ENCODE data around the gene BPIFB1.

BPIFB1 gene, protein sequence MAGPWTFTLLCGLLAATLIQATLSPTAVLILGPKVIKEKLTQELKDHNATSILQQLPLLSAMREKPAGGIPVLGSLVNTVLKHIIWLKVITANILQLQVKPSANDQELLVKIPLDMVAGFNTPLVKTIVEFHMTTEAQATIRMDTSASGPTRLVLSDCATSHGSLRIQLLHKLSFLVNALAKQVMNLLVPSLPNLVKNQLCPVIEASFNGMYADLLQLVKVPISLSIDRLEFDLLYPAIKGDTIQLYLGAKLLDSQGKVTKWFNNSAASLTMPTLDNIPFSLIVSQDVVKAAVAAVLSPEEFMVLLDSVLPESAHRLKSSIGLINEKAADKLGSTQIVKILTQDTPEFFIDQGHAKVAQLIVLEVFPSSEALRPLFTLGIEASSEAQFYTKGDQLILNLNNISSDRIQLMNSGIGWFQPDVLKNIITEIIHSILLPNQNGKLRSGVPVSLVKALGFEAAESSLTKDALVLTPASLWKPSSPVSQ

DNA sequence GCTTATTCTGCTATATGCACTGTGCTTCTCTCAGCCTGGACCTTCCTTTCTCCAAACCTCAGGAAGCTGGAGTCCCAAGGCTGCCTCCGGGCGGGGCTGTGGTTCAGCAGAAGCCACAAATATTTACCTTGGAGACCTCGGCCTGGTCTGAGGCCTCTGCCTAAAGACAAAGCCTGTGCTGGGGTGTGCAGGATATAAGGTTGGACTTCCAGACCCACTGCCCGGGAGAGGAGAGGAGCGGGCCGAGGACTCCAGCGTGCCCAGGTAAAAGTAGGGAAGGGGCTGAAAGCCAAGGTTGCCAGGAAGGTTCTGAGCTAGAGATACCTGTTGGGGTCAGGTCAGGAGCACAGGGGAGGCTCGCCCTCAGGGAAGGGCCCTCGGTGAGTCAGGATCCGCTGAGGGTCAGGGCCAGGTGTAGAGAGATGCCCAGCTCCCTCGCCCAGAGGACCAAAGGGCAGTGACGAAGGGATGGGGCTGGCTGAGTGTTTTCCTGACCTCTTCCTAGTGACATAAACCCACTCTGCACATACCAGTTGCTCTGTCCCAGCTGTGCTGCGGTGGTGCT lies at the start of gene BPIFB1:
TSS of gene BPIFB1 (plus strand) at position 224 of the 565 bp plus-strand sequence. CDS start 2,860 bp downstream, outside the sequence.
- DNase-seq (ENCODE audit: low spot score): no peak

DNA sequence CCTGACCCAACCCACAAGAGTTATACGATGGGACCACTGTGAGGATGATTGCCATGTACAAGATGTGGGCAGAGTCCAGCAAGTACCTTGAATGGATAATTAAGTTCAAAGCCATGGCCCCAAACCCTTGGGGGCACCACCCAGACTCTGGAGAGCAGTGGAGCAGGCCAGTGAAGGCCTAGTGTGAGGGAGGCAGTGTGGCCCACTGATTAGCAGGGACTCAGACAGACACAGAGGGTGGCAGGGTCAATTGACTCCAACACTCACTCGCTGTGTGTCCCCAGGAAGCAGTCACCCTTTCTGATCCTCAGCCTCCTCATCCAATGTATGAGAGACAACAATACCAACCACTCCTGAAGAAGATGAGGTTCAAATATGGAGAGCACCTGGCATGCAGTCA lies 49.0 kb upstream of the BPIFB1 start:
- no peak for DNase-seq (ENCODE audit: low spot score)

DNA sequence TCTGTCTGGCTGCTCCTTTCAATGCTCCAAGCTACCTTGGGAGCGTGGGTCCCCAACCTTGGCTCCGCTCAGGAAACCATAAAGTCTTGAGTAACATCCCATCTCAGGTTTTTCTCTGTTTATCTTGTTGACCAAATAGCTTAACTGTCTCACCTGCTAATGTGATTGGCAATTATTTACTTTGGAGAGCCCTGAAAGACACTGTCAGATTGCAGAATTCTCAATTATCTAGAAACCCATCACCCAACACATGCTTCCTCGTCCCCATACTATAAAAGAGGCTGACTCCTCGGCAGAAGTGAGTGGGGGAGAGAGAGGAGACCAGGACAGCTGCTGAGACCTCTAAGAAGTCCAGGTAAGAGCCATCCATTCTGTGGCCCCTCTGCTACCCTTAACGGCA lies 47.3 kb upstream of the BPIFB1 start, which contains the start of gene BPIFA1:
TSS of gene BPIFA1 (plus strand) at position 301 of the 400 bp plus-strand sequence. CDS start 1,716 bp downstream, outside the sequence.
- no peak for DNase-seq (ENCODE audit: low spot score)

DNA sequence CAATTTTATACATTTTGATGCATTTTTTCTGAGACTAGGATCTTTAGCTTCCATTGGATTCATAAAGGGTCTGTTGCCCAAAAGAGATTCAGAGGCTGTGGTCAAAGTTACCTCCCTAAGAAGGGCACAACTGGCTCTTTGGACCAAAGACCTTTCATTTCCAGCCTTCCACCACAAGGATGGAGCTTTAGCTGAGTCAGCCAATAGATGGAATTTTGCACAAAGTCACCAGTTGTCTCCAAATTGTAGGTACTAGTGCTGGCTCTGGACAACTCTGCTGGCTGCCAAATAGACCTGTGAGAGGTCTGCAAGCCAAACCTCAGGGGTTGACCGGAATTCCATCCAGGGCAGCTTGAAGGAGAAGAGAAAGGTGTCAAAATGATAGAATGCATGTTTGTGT lies 46.7 kb upstream of the BPIFB1 start:
- no peak for DNase-seq (ENCODE audit: low spot score)

DNA sequence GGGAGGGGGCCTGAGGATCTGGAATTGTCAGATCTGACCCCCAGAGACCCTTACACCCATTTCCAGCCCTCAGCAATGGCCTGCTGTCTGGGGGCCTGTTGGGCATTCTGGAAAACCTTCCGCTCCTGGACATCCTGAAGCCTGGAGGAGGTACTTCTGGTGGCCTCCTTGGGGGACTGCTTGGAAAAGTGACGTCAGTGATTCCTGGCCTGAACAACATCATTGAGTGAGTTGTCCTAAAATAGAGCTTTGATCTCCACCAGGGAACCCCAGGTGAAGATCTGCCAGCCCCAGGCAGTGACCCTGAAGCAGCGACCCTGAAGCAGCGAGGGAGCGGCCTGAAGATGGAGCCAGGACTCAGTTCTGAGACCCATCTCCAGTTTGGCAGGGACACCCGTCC lies 45.0 kb upstream of the BPIFB1 start:
- no peak for DNase-seq (ENCODE audit: low spot score)

DNA sequence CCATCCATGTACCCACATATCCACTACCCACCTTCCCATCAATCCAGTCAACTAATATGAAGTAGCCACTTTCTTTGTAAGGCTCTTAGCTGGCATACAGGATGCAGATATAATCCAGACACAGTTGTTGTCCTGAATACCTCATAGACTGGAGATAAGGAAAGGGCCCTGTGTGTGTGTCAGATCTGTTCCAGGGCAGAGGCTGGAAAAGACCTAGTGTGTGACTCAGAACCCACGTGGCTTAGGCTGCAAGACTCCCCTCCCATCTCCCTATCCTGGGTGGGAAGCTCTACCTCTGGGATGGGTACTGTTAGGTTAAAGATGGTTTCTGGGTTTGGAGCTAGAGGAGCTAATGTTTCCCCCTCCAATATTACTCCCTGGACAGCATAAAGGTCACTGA lies 43.6 kb upstream of the BPIFB1 start:
- DNase-seq (ENCODE audit: low spot score): no peak

DNA sequence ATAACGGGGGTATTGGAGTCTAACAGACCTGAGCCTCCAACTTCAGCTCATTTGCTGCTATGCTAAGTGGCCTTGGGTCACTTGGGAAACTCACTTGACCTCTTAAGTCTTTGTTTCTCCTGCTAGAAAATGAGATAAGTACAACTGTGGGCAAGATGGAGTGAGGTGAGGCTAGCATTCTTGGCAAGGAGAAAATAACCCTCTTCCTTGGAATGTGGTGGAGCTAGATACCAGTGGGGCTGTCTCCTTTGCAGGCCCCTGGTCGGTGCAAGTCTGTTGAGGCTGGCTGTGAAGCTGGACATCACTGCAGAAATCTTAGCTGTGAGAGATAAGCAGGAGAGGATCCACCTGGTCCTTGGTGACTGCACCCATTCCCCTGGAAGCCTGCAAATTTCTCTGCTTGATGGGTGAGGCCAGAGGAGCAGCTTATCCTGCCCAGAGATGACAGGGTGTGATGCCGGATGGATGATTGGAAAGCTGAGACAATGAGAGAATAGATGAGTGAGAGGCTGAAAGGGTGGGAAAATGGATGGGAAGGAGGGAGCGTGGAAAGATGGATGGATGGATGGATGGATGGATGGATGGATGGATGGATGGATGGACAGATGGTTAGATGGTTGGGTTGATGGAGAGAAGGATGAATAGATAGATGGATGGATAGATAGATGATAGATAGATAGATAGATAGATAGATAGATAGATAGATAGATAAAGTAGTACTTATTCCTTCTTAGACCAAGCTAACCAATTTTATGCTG lies 42.9 kb upstream of the BPIFB1 start:
- DNase-seq (ENCODE audit: low spot score): no peak

DNA sequence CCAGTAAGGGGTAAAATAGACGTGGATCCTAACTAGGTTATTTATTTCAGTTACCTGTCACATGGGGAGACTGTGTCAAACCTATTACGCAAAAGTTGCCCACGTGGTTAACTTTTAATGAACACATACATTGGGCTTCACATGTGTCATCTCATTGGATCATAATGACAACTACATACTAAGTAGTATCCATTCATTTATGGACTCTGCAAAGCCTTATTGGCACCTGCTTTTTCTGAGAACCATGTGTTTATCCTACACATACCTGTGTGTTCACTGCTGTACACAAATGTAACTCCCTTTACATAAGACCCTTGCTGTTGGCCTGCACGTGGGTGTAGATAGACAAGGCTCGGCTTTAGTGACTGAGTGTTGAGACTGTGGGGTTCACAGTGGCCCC lies 42.1 kb upstream of the BPIFB1 start:
- no peak for DNase-seq (ENCODE audit: low spot score)

DNA sequence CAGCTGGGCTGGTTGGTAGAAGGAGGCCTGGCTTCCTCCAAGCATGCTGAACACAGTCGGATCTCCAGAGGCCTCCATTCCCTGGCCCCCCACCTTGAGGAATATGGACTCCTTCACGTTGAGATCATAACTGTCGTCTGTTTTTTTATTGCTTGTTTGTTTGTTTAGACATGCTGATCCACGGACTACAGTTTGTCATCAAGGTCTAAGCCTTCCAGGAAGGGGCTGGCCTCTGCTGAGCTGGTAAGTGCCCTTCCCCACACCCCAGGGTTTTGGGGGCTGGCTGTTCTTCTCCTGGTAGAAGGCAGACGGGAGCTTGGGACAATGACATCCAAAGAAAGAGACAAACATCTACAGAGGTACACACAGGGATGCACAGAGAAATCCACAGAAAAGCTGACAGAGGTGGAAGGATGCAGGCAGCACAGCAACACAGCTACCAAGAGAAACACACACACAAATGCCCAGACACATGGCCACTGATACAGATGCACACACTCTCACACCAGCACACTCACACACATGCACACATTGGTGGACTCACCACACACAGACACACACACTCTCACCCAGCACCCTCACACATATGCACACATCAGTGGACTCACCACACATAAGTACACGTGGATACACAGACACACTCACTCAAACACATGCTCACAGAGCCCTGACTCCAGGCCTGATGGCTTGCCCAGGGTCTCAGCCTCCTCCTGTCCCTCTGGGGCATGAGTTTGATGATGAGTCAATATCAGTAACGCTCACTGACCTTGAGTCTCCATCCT lies 40.5 kb upstream of the BPIFB1 start:
- no peak for DNase-seq (ENCODE audit: low spot score)

DNA sequence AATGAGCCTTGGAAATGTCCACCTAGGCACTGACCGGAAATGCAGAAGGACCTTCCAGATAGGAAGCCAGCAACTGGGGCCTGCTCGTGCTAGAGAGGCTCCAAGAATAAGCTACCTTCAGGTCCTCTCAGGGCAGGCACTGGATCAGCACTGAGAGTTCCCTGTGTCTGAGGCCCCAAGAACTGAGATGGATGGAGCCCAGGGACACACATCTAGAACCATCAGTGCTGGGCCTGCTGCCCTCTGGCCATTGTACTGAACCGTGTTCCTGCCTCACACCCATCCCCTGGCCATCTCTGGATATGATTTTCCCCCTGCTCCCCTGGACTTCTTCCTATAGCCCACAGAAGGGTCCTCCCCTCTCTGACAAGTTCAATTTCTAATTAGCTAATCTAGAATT lies 36.9 kb upstream of the BPIFB1 start:
- no peak for DNase-seq (ENCODE audit: low spot score)

DNA sequence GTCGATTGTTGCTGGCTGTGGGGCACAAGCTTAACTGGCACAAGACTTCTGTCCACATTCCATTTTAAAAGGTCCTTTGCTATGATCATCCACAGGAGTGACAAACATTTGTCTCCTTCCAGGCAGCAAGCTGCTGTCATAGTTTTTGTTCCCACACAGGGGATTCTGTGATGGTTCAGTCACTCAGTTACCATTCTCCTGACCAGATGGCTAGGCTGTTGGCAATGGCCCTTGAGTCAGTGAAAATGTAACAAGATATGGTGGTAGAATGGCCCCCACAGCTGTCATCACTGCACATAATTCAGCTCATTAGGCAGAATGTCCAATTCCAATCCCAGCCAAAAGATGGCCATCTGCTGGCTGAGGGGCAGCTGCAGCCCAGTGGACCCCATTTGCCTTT lies 33.6 kb upstream of the BPIFB1 start:
- DNase-seq (ENCODE audit: low spot score): no peak

DNA sequence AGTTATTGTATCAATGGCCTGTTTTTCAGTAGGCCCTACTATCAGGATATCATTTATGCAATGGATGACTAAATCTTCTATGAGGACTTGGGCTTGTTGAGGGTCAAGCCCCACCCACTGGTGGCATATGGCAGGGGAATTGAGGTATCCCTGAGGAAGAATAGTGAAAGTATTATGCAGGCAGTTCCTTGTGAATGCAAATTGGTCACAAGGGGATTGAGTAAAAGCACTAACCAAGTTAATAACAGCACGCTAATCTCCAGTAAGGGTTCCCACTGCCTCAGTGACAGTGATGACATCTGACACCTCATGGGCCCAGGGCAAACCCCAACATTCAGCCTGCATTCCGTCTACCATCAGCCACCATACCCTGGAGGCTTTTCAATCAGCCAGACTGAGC lies 32.3 kb upstream of the BPIFB1 start:
- DNase-seq (ENCODE audit: low spot score): no peak

DNA sequence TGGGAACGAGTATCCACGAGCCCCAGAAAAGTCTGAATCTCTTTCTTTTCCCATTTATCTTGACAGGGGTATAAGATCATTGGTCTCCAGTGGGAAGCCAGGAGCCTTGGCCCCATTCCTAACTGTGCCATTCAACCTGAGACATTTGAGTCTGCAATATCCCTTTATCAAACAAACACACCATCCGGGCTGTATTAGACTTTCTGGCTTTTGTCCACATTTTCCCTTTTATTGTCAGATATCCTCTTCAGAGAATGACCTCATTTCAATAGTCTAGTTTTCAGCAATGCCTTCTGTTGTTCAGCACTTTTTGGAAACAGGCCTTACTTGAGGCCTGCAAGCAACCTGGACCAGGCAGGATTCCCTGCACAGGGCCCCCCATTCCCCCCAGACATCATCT lies 31.5 kb upstream of the BPIFB1 start:
- no peak for DNase-seq (ENCODE audit: low spot score)

DNA sequence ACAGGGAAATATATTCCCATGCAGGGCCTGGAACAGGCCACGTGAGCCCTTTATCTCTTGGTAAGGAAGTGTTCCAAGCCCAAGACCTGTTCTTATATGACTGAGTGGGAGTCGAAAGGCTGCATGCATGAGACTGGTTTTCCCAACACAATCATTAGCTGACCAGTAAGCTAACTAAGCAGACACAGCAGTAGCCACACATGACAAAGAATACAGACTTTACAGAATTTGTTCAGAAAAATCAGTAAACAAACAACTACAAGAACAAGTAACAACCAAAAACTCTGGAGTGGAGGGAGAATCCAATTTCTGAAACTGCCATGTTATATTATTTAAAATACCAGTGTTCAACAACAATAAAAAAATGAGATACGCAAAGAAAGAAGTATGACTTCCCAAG lies 30.6 kb upstream of the BPIFB1 start:
- no peak for DNase-seq (ENCODE audit: low spot score)

DNA sequence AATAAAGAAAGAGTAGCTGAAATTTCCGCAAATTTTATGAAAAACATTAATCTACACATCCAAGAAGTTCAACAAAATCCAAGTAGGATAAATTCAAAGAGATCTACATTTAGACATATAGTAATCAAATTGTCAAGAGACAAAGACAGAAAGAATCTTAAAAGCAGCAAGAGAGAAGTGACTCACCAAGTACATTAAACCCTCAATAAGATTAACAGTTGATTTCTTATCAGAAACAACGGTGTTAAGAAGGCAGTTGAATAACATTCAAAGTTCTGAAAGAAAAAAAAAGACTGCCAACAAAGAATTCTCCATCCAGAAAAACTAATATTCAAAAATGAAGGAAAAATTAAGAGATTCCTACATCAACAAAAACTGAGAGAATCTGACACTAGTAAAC lies 28.0 kb upstream of the BPIFB1 start:
- DNase-seq (ENCODE audit: low spot score): no peak

DNA sequence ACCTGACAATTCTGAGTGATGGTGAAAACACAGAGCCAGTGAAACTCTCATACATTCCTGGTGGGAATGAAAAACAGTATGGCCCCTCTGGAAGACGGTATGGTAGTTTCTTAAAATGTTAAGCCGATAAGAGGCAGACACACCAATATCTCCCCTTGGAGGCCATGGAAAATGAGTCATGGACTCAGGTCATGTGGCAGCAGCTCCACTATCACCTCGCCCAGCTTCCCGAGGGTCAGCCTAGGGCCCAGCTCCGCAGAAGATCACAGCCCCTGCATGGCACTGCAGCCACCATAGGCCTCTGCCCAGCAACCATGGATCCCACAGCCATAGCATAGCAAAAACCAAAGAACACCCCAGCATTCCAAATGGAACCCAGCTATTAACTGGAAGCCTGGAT lies 25.8 kb upstream of the BPIFB1 start:
- no peak for DNase-seq (ENCODE audit: low spot score)

DNA sequence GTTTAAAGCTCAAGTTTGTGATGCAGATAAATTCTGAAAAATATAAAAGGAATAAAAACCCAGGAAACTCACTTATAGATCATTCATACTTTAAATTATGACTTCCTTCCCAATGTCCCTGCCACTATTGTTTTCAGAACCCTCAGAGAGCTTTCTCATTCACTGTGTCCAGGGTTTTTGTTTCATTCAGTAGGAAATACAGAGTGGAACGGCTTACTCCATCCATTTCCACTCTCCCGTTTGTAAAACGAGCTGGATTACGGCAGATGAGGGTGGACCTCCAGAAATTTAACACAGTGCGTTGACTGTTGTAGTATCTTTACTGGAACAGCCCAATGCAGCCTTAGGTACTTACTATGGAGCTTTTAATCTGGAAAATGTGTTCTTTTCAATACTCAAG lies 23.6 kb upstream of the BPIFB1 start:
- no peak for DNase-seq (ENCODE audit: low spot score)

DNA sequence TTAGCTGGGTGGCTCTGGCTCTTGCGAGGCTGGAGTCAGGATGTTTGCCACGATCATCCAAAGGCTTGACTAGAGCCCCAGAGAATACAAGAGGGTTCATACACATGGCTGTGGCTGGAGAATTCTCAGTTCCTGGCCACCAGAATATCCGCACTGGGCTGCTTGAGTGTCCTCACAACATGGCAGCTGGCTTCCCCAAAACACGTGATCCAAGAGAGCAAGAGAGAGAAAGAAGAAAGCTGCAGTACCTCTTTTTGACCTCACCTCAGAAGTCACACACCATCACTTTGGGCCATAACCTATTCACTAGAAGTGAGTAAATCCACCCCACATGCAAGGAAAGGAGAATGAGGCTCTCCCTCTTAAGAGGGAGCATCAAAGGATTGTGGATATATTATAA lies 21.5 kb upstream of the BPIFB1 start:
- DNase-seq (ENCODE audit: low spot score): no peak

DNA sequence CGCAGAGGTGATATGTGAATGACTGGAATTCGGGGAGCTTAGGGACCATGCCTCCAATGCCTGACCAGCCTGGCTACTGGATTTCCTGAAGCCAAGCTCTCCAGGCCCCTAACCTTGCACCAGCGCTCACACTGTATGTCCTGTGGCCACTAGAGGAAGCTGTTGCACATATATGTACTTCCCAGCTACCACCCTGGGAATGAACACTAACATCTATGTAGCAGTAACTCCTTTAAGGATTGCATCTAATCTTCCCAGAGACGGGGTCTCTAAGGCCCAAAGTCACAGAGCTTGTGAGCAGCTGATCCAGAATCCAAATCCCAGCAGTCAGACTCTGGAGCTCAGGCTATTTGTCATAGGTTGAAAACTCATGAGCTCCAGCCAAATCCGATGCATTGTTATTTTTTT lies 20.4 kb upstream of the BPIFB1 start:
- peak; percentile 50 for DNase-seq (ENCODE audit: low spot score)

DNA sequence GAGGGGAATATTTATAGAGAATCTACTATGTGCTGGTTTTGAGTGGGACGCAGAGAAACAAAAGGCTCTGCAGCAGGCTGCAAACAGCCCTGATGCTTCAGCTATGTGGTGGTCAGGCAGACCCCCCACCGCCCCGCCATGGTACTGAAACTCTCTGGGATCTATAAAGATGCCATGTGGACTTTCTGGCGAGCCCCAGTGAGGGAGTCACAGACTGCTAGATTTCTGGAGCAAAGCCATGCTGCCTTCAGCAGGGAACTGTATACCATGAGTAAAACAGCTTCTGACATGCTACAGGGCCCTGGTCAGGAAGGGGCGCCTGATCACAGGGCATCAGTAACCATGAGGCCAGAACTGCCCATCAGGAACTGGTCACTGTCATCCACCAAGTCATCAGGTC lies 19.2 kb upstream of the BPIFB1 start:
- DNase-seq (ENCODE audit: low spot score): no peak

DNA sequence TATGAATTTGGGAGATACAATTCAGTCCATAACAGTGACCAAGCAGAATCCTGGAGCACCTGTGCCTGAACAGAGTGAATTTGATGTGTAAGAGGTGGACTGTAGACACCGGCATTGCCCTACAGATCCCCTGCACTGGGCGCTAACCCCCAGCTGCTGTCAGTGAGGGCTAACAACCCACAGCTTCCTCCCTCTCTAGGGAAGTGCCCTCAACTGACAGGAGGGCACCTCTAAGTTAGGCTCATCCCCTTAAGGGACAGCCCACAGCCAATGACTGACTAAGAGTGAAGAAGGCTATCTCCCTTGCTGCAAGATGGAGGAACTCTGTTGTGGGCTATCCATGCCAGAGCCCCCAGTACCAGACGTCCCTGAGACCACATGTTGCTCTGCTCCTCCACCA lies 15.3 kb upstream of the BPIFB1 start:
- DNase-seq (ENCODE audit: low spot score): no peak
